Epithelial cell of esophagus (primary cell): Measurements from ENCODE around the gene EDN3.
"Not testable (repeated sequence)": the region's sequence is repeated elsewhere in the genome, so short reads cannot be mapped to it uniquely, and the experiment has no call there.

Experiments
- DNase-seq: peaks from one replicate; pipeline ENCODE4 v3.0.0; 2010; ENCODE audit warnings: low read depth
- H3K4me3 ChIP-seq: 2 replicates; pipeline ENCODE4 v1.5.1; 2011; ENCODE audit warnings: mild to moderate bottlenecking, low read length, control low read depth
- CTCF ChIP-seq: IDR thresholded peaks from 2 replicates; pipeline ENCODE4 v1.5.1; 2011; ENCODE audit warnings: low read depth, mild to moderate bottlenecking, low read length, control low read depth, inconsistent platforms; ENCODE audit not compliant: insufficient read depth; ENCODE audit errors: missing control alignments

The EDN3 gene

GRCh38 chr20:59355242-59355641 lies 54.8 kb downstream of the EDN3 start:
- H3K4me3 ChIP-seq = no peak overlapping the region
- no peak for DNase-seq
- TF ChIP-seq CTCF = no peak

GRCh38 chr20:59356662-59357165 lies 56.3 kb downstream of the EDN3 start:
- no peak overlapping the region for H3K4me3 ChIP-seq
- DNase-seq = no peak
- no peak for TF ChIP-seq CTCF

DNA sequence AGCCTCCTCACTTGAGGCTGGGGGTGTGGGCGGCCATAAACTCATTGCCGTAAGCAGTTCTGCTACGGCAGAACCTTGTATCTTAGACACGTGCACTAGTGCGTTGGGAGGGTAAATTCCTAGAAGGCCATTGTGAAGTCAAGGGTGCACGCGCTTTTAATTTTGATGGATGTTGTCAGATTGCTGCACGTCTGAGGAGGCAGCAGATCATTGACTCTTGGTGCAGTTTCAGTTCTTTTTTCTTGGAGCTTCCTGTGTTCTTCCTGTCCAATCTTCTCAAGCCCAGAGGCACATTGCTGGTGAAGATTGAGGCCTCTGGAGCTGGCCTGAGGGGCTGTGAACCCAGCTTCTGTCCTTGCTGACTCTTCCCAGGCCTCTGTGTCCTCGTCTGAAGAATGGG lies 58.4 kb downstream of the EDN3 start:
- H3K4me3 ChIP-seq, DNase-seq: not testable (repeated sequence)

DNA sequence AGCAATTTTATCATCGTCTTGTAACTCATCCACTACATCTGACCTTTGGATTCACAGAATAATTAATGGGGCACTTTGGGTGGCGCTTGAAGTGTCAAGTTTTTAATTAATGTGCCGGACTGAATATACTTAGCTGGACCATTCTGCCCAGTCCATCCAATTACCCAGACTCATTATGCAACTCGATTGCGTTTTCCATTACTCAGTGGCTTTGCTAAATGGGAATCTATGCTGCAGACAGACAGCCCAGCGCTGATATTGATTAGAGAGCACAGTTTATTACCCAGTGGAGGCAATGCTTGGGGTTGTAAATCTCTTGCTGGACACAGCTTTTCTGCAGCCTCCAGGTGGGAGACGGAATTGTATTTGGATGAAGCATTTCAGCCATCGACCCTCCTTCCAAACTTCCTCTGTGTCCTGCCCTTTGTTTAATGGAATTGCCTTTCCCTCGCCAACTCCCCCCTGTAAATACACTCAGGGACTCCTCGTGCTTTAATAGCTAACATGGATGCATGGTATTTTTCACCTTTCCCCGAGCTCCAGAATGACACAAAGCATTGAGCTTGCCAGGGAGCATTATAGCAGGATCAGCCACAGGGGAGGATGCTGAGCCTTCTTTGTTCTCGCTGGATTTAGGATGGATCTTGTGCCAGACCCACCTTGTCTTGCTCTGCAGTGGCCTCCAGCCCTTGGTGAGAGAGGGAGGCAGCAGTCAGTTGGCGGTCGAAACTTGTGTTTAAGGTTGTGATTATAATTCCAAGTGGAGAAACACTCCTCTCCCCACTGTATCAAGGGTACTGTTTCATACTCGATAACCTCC lies 59.7 kb downstream of the EDN3 start:
- TF ChIP-seq CTCF = no peak
- no peak overlapping the region for H3K4me3 ChIP-seq
- no peak for DNase-seq

- TF ChIP-seq CTCF = no peak
- no peak overlapping the region for H3K4me3 ChIP-seq
- DNase-seq = no peak
Observed at GRCh38 chr20:59360934-59361333, 60.5 kb downstream of the EDN3 start.

GRCh38 chr20:59361411-59361810 lies 61.0 kb downstream of the EDN3 start:
- no peak for TF ChIP-seq CTCF
- no peak for DNase-seq
- H3K4me3 ChIP-seq = no peak overlapping the region

DNA sequence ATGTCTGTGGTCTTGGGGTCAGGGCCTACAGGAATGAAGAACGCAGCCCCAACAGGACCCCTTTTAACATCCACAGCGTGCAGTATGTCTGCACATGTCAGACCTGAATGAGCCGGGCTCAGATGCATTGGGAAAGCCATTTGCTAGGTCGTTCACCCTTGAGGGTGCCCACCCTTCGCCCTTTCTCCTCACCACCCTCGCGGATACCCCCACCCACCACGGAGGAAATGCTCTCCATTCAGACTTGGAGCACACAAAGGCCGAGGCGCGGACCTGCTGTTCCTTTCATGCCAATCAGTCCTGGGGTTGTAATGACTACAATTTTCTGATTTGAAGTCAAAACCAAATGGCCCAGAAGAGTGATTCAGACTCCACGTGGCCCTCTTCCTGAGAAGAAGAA lies 62.7 kb downstream of the EDN3 start:
- no peak for TF ChIP-seq CTCF
- H3K4me3 ChIP-seq = no peak overlapping the region
- no peak for DNase-seq
